Activated CD4-positive, alpha-beta T cell treated with anti-CD3 and anti-CD28 coated beads, Interleukin-2, Interleukin-6, amounts not matched to agents 100 ng/mL and 50 ng/mL, durations not matched to agents 16 hours and 8 hours (primary cell): ENCODE measurements around the gene GNAO1.
A peak's percentile ranks its signal among the peaks of the same experiment; 100 is the strongest.

Experiments used
- DNase-seq: peaks from one replicate; pipeline ENCODE4 v3.0.0-alpha.2; 2020

GNAO1 gene

GRCh38 chr16:56191156-56191815 is at the start of gene GNAO1:
Gene GNAO1 (plus strand): TSS chr16:56191489. CDS start chr16:56192236, 747 bp downstream.
- peak; percentile 48 for DNase-seq

- no peak for DNase-seq
These were observed 47.6 kb upstream of the GNAO1 start for GRCh38 chr16:56143666-56144065.

- no peak for DNase-seq
These were observed 45.9 kb upstream of the GNAO1 start for GRCh38 chr16:56145369-56145768.

- DNase-seq: no peak
These were observed 39.7 kb upstream of the GNAO1 start for GRCh38 chr16:56151621-56152020.

GRCh38 chr16:56161658-56162057 is 29.6 kb upstream of the GNAO1 start:
- DNase-seq: no peak

- no peak for DNase-seq
These were observed 28.2 kb upstream of the GNAO1 start for GRCh38 chr16:56163089-56163488.

- peak; percentile 42 for DNase-seq
These were observed 27.4 kb upstream of the GNAO1 start for GRCh38 chr16:56163938-56164337.

- no peak for DNase-seq
These were observed 26.7 kb upstream of the GNAO1 start for GRCh38 chr16:56164636-56165035.

- no peak for DNase-seq
These were observed 16.9 kb upstream of the GNAO1 start for GRCh38 chr16:56174411-56174810.

- no peak for DNase-seq
These were observed 9.9 kb upstream of the GNAO1 start for GRCh38 chr16:56181401-56181800.

- no peak for DNase-seq
These were observed 8.0 kb upstream of the GNAO1 start for GRCh38 chr16:56183266-56183665.

- no peak for DNase-seq
These were observed 1.1 kb upstream of the GNAO1 start for GRCh38 chr16:56190048-56190676.

- DNase-seq: no peak
These were observed 573 bp upstream of the GNAO1 start for GRCh38 chr16:56190677-56191155.

GRCh38 chr16:56191835-56192634 is 746 bp downstream of the GNAO1 start:
- DNase-seq: no peak

GRCh38 chr16:56192635-56192945 is 1.3 kb downstream of the GNAO1 start:
- no peak for DNase-seq

- no peak for DNase-seq
These were observed 2.0 kb downstream of the GNAO1 start for GRCh38 chr16:56192986-56193945.

GRCh38 chr16:56193951-56194726 is 2.9 kb downstream of the GNAO1 start:
- peak; percentile 72 for DNase-seq

GRCh38 chr16:56195151-56195550 is 3.9 kb downstream of the GNAO1 start:
- DNase-seq: no peak

GRCh38 chr16:56196381-56196780 is 5.1 kb downstream of the GNAO1 start:
- no peak for DNase-seq

- no peak for DNase-seq
These were observed 6.1 kb downstream of the GNAO1 start for GRCh38 chr16:56197192-56197992.
